Small intestine (tissue), 7 donors: ENCODE data around the gene MAPK10. TPM values are rescaled to one million over a fixed set of nuclear protein-coding genes. Genes with fewer than 3 reads are reported as not detected.

Experiments used
- DNase-seq, 2 donors: peaks; one replicate each; pipeline versions ENCODE4 v3.0.0 to v3.0.0-alpha.2; 2013
- FAIRE-seq: peaks from 2 replicates; lab custom pipeline; 2012; peaks lifted over from hg19 to GRCh38; lab: Jason Lieb, UNC
- H3K27ac ChIP-seq, 3 donors: one replicate each; pipeline ENCODE4 v1.5.1; 2013; ENCODE audit warnings: low read length in 2 of 3, mild to moderate bottlenecking in 2 of 3, control low read depth in 1 of 3, inconsistent platforms in 1 of 3, low read depth in 1 of 3, moderate library complexity in 1 of 3
- H3K27me3 ChIP-seq, 3 donors: one replicate each; pipeline ENCODE4 v1.6.1; 2013; ENCODE audit warnings: low read length in 3 of 3, inconsistent platforms in 1 of 3; ENCODE audit not compliant: control insufficient read depth in 3 of 3, insufficient read depth in 3 of 3
- H3K36me3 ChIP-seq, 3 donors: one replicate each; pipeline ENCODE4 v1.6.1; 2013; ENCODE audit warnings: low read length in 3 of 3, inconsistent platforms in 1 of 3, low read depth in 1 of 3, mild to moderate bottlenecking in 1 of 3, moderate library complexity in 1 of 3; ENCODE audit not compliant: control insufficient read depth in 3 of 3, insufficient read depth in 2 of 3
- H3K4me1 ChIP-seq, 3 donors: one replicate each; pipeline ENCODE4 v1.6.1; 2013; ENCODE audit warnings: low read length in 2 of 3, inconsistent platforms in 1 of 3, low read depth in 1 of 3, mild to moderate bottlenecking in 1 of 3, moderate library complexity in 1 of 3; ENCODE audit not compliant: control insufficient read depth in 3 of 3, insufficient read depth in 2 of 3
- H3K4me3 ChIP-seq, 3 donors: one replicate each; pipeline ENCODE4 v1.5.1; 2013; ENCODE audit warnings: low read length in 3 of 3, control low read depth in 1 of 3, inconsistent platforms in 1 of 3, low read depth in 1 of 3, mild to moderate bottlenecking in 1 of 3, moderate library complexity in 1 of 3
- H3K9me3 ChIP-seq, 2 donors: one replicate each; pipeline ENCODE4 v1.6.1; 2013; ENCODE audit warnings: low read depth in 1 of 2, low read length in 1 of 2; ENCODE audit not compliant: control insufficient read depth in 2 of 2, insufficient read depth in 1 of 2
- polyA plus RNA-seq, 4 donors: library from polyadenylated mRNA; stranded (reverse) in 3 of 4; unstranded in 1 of 4; fragments of 200-250 nt in 3 of 4; fragments of 120-200 nt in 1 of 4; gene quantifications; one replicate each; pipeline versions ENCODE4 v1.2.1 to v1.2.3, GENCODE V29; 2013
- donor health status: healthy with polysubstance abuse.
- donor health status: control.
- donor health status: control.
- donor health status: Bipolar disorder and iron deficiency.
- donor health status: healthy.

MAPK10 gene
- polyA plus RNA-seq, 4 donors = 0.22 to 8.9 (median 5.0) TPM

DNA sequence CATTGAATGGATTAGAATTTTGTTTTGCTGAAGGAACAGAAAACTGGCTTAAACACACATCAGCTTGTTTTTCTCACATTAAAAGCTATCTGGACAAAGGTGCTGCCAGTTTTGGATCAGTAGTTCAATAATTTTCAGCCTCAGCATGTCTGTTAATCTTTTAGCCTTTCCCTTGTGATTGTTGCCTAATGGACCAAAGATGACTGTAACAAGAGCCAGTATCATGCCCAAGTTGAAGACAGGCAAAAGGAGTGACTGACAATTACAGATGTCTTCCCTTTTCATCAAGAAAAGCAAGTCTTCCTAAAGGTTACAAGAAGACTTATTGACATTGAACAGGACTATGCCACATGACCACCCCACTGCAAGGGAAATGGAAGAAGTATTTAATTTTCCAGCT, 419.7 kb downstream of the MAPK10 start:
- Histone ChIP-seq H3K27me3 (no peaks in the 10 kb centered on the region), H3K9me3 (no peaks in the 10 kb centered on the region), H3K4me3 (no peak overlapping the region), H3K27ac (no peak overlapping the region), H3K36me3 (no peaks in the 10 kb centered on the region), H3K4me1 (peaks cover 0 to 4% (median 0%) of the 10 kb centered on the region in 3 donors)
- no peak for FAIRE-seq
- DNase-seq = no peak

Other genes starting within 250 kb of the MAPK10 start
- 10 to 100 TPM in 1 of 4 donors, under 1 TPM in 3; 0.22 to 18.2 (median 0.60) TPM for gene PTPN13, start 234.3 kb upstream of the MAPK10 start, polyA plus RNA-seq